GM18499 (cell line): Measurements from ENCODE around the gene TBC1D8B.

ENCODE experiments used
- ATAC-seq: cut with Tn5 transposase; IDR thresholded peaks from one replicate; pipeline ENCODE4 v1.9.1; 2021; ENCODE audit warnings: moderate number of reproducible peaks; ENCODE audit not compliant: insufficient read depth, unreplicated experiment

Gene TBC1D8B

DNA sequence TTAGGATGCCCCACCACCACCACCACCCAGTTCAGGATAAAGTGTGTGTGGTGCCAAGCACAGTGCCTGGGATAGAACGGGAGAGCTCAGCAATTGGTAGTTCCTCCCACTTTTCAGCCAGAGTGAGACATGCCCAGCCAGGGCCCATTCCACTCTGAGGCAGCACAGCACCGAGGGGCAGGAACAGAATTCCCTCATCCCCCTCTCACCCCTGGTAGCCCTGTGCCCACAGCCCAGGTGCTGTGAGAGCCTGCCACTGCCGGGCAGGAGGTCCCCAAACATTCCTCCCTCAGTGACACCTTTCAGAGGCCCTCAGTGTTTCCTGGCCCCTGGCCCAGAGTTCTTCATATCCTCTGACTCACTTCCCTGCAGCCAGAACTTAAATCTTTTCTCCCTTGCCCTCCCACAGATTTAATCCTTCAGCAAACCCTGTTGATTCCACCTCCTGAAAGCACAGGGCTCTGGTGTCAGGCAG is 92.5 kb downstream of the TBC1D8B start:
- ATAC-seq = no peak

DNA sequence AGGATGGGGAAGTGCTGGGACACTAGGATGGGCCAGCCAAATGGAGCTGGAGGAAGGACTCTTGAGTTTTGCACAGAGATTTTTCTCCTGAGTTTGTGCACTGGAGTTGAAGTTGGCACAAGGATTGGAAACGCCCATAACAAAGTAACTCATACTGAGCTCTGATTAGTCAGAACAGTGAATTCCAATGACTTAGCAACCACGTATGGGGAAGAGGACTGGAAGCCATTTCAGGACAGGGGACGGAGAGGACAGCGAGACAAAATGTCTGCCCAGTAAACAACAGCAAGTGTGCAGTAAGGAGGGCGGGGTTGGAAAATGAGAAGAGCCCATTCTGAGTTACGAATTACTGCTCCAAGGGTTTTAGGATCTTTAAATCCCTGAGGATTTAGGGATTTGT is 94.8 kb downstream of the TBC1D8B start:
- ATAC-seq = no peak

DNA sequence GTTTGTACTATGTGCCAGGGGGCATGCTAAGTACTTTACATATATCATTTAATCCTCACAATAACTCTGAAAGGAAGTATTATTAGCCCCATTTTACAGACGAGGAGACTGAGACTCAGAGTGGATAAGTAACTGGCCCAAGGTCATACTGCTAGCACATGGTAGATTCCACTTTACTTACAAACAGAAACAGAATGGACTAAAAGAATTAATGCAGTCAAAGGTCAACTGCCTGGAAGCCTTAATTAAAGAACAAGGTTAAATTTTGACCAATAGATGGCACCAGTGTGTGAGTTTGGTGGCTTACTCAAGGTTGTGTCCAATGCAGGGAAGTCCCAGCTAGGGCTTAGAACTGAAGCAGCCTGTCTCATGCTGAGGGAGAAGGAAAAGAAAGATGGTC is 96.0 kb downstream of the TBC1D8B start:
- peak; percentile 69 for ATAC-seq

DNA sequence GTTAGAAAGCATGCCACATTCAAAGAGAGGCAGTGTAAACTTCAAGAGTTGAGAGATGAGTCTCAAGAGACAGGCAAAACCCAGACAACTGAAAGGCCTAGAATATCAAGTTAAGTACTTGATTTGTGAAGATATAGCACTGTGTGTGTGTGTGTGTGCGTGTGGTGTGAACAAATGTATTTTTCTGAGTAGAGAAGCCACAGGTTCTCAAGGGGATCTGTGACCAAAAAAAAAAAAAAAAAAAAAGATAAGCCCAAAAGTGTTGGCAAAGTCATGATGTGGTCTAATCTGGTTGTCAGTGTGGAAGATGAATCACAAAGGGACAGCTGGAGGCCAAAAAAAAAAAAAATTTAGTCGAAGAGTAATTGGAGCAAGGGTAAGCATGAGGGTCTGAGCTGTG is 96.8 kb downstream of the TBC1D8B start:
- no peak for ATAC-seq

DNA sequence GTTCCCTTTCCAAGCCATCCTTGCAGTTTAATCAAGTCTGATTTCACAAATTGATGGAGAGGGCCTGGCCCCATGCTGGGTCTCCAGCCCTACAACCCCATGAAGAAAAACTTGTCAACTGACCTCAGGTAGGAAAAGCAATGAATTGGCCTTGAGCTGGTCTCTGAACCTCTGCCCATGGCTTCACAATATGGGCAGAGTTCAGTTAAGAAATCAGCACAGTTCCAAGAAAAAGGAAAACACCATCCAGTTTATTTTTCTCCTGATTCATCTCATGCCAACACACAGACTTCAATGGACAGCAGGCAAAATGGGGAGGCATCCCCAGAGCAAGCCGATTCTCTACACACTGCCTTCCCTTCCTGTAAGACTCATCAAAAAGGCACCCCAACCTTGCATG is 97.4 kb downstream of the TBC1D8B start:
- ATAC-seq = no peak

DNA sequence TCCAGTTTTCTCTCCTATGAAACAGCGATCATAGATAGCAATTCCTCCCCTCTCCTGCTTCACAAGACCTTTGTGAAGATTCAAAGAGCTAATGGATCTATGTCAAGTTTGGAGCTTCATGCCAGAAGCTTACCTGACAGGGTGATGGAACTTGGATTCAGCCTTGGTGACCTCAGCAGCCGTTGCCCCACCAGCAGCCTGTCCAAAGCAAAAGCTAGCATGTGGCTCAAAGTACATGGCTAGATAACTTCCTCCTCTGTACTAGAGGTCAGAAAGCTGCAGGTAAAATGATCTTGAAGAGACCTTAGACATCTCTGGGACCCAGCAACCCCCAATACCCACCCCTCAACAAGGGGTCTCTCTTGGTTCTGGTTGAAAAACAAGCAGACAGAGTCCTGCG is 98.9 kb downstream of the TBC1D8B start:
- no peak for ATAC-seq

DNA sequence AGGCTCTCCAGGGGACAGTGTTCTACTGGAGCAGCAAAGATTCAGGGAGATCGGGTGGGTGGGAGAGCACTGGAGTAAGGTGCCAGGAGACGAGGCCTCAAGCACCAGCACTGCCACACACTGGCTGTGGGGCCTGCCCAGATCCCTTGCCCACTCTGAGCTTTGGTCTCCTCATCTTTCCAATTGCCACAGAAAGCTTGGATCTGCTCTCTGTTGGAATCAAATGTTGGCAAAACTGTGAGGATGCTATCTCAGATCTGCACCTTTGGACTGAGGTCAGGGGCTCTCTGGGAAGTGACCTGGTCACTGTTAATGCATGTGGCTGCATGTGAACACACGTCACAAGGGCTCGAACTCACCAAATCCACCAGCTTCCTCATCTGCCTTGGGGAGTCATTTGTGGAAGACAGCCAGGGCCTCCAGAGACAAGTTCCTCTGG is 99.3 kb downstream of the TBC1D8B start:
- no peak for ATAC-seq

DNA sequence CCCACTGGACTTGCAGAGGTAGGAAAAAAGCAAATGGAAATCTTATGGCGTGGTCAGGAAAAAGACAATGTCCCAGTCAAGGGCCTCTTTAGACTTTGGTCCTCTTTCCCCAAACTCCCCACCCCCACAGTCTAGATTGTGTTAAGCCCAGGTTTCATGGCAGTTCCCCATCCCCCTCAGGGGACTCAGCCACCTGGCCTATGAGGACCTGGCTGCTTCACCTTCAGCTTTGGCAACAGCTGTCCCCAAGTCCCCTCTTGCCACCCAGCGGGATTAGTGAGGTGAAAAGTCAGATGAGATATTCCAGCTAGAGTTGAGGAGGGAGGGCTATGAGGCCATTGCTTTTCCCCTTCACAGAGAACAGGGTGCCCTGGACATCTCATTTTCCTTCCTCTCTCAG is 100.2 kb downstream of the TBC1D8B start:
- no peak for ATAC-seq

DNA sequence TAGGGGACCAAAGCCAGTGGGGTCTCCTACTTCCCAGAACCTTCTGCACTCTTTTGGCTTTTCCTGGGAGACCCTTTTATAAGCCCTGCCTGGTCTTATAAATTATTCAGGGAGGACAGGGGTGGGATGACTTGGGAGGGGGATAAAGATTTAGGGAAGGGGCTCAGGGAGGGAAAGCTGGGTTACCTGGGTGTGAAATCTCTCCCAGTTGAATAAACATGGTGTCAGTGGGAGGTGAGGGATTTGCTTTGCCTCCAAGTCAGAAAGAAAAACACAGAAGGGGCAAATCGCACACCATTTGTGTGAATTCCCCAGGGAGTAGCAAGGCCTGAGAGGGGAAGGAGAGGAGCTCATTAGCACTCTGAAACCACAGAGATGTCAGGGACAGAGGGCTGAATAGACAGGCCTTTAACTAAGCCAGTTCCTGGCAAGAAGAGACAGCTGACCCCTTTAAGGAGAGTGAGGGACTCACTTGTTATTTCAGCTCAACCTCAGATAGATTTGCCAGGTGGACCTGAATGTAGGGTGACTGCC is 100.9 kb downstream of the TBC1D8B start, which contains the start of gene RIPPLY1:
RIPPLY1 (minus strand) TSS at position 51 of the 534 bp plus-strand sequence. CDS start 54 bp downstream, outside the sequence.
- no peak for ATAC-seq

DNA sequence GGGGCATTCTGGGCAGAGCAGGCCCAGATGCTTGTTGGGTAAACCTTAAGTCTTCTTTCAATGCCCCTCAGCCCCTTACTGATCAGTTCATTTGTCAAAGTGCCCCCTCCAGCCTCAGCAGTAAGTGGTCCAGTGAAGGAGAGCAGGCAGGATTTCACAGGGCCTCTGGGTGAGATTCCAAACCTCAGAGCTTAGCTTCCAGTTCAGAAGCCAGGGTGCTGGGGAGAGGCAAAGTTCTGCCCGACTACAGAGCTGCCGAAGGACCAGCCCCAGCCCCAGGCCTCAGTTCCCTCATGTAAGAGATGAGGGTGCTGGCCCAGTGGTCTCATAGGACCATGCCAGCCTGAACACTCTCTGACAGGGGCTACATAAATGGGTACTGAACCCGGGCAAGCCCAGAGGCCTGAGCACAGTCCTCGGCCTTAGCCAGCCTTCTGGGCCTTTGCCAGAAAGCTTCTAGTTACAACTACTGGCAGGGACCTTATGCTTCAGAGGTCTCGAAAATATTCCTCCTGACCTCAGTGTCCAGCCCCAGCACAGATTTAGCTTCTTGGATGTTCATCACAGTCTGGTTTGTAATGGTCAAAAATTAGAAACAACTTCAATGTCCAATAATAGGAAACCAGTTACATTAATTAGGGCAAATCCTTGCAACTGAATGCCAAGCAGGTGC is 101.5 kb downstream of the TBC1D8B start:
- ATAC-seq = no peak

DNA sequence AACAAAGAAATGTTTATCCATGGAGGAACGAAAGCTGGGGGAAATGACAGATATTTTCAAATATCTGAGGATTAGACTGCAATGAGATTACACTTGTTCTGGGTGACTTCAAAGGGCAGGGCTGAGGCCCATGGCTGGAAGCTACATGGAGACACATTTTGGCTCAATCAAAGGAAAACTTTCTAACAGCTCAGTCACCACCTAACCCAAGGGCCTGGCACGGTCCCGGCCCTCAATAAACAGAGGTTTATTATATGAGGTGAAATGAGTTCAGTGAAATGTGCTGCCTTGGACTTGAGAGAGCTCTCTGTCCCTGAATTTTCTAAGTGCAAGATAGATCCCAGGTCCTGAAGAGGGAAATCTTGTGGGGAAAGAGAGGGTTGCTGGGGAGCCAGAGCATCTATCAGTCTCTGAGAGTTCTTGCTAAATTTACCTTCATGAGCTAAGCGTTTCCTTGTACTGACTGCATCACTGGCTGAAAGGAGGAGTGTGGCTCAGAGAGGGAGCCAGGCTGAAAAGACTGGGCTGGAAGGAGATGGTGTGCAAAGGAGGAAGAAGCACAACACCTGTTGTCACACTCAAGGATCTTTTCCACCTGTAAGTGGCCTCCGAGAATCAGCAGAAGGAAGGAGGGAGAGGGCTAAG is 102.7 kb downstream of the TBC1D8B start:
- no peak for ATAC-seq

DNA sequence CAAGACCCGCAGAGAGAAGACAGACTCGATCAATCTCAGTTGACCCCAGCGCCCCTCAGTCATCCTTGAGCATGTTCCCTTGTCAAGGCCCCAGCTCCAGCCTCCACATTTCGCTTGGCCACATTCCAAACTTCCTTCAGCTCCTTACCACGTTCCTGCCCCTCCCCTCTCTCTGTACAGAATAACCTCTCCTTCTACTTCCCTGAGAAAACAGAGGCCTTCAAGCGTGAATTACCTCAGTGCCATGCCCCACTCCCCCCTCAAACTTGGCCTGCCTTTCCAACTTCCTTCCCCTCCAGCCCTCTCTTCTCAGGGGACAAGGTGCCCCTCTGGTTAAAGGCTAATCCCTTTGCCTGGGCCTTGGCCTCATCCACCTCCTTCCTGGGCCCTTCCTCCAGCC is 103.9 kb downstream of the TBC1D8B start:
- no peak for ATAC-seq

DNA sequence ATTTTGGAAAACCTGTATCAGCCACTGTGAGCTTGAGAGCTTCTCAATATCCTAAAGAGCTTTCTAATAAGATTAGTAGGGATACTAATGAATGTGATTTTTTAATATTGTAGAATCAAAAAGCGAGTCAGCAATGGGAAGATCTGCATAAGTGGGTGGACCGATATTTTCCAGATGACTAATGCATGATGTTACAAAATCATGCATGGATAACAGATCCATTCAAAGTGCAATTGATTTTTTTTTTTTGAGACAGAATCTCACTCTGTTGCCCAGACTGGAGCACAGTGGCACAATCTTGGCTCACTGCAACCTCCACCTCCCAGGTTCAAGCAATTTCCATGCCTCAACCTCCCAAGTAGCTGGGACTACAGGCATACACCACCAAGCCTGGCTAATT is 110.4 kb downstream of the TBC1D8B start:
- no peak for ATAC-seq

DNA sequence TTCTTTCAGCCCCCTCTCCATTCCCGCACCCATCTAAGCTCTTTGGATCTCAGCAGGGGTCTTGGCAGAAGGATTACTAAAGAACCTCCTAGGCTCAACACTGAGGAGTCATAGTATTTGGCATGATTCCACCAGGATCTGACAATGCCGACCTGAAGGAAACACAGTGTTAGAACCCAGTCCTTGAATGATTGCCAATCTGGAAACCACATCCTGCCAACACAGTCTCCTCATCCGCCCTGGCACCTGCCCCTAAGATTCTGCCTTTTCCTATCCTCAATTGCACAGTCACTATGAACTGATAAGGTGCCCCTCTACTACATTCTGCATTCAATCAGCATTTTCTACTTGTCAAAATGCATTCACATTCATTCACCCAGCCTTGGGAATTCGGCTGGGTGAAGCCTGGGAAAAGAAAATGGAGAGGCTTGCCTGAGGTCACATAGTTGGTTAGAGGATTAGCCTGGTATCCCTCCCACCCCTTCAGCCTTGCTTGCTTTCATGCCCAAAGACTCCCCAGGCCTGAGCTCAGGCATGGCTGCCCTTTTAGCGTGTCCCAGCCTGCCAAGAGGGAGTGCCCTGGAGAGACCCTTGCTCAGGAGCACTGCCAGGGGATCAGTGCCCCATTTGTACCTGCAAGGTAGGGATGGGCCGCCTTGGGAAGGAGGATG is 115.5 kb downstream of the TBC1D8B start:
- ATAC-seq = no peak

DNA sequence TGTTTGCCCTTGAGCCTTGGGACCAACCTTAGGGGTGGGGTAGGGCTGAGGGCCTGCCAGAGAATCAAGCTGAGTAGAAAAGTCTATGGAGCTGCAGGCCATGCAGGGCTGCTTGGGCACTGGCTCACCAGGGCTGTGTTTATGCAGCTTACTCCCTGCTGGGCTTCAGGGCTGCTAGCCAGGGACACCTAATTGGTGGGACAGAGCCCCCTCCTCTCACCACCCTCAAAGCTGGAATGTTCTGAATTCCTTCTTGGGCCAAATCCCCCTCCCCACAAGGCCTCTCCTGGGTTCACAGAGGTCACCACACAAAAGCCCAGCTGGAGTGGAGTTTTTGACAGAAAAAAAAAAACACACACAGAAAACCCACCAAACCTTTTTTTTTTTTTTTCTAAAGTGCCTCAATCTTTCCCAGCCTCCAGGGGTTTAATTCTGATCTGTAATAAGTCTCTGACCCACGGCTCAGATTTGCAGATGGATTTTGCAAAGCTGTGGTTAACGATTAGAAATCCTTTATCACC is 117.5 kb downstream of the TBC1D8B start, which contains the start of gene CLDN2:
CLDN2 (plus strand) TSS at position 471 of the 521 bp plus-strand sequence. CDS start 7,827 bp downstream, outside the sequence.
- ATAC-seq = no peak

DNA sequence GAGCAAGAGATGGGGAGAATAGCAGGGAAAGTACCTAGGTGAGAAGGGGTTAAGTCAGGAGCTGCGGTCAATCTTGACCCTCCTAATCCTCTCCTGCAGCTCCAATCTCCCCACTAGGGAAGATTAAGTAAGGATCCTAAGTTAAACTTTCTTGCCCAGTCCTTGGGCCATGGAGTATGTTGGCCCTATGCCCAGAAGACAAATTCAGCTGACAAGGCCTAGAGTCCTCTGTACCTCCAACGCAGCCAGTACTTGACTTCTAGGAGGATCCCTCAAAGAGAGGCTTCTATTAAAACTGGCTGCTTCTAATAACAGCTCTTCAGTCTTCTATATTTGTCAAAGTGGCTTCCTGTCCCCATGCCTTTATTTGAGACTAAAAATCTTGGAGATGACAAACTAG is 119.2 kb downstream of the TBC1D8B start:
- ATAC-seq = no peak
